Mammary epithelial cell (primary cell): Measurements from ENCODE around the gene IL1R2.

Experiments
- EZH2 ChIP-seq: IDR thresholded peaks from 2 replicates; pipeline ENCODE4 v1.6.1; 2012; ENCODE audit warnings: low read length, inconsistent platforms, borderline replicate concordance
- TF ChIP-seq, protein P1 (sequence below), 2 donors: IDR thresholded peaks in 1 of 2; conservative IDR thresholded peaks in 1 of 2; 2 replicates each; pipeline ENCODE4 v1.5.1; 2011 to 2012; ENCODE audit warnings: inconsistent platforms in 2 of 2, low read length in 2 of 2, mild to moderate bottlenecking in 2 of 2, control low read depth in 1 of 2, low read depth in 1 of 2; ENCODE audit not compliant: insufficient read depth in 1 of 2; ENCODE audit errors: extremely low read depth in 1 of 2

DNA sequence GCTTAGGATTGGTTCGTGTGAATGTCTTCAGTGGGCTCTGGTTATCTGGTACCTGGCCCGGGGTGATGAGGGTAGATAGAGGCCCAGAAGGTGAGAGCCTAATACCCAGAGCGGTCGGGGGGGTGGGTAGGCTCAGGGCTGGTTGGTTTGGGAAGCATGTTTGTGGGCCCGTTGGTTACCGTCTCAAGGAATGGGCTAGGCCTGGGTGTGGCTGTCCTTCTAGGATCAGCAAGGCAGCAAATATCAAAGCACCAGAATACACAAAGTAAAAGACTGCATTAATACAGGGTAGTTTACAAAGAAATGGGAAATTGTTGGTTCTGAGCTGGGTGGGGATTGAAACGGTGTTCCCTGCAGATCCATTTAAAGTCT lies 6.0 kb upstream of the IL1R2 start:
- TF ChIP-seq, protein P1, sequence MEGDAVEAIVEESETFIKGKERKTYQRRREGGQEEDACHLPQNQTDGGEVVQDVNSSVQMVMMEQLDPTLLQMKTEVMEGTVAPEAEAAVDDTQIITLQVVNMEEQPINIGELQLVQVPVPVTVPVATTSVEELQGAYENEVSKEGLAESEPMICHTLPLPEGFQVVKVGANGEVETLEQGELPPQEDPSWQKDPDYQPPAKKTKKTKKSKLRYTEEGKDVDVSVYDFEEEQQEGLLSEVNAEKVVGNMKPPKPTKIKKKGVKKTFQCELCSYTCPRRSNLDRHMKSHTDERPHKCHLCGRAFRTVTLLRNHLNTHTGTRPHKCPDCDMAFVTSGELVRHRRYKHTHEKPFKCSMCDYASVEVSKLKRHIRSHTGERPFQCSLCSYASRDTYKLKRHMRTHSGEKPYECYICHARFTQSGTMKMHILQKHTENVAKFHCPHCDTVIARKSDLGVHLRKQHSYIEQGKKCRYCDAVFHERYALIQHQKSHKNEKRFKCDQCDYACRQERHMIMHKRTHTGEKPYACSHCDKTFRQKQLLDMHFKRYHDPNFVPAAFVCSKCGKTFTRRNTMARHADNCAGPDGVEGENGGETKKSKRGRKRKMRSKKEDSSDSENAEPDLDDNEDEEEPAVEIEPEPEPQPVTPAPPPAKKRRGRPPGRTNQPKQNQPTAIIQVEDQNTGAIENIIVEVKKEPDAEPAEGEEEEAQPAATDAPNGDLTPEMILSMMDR (conservative IDR thresholded peaks at IDR 0.05 in 1 of 2, IDR thresholded peaks at IDR 0.05 in 1 of 2; ENCODE audit: extremely low read depth in 1 of 2, insufficient read depth in 1 of 2, low read depth in 1 of 2, low read length in 2 of 2): no peak
- TF ChIP-seq EZH2: no peak
